HepG2 (cell line): Measurements from ENCODE around the gene CADM1. TPM values are rescaled to one million over a fixed set of nuclear protein-coding genes. Genes with fewer than 3 reads are reported as not detected.

Experiments
- ATAC-seq: fragments of 200-7000 bp; cut with Tn5 transposase; 3 replicates; pipeline ENCODE4 v1.9.1; 2020; ENCODE audit warnings: mild to moderate bottlenecking, moderate library complexity
- BruUV-seq: library from RNA; stranded (reverse); fragments of 400-500 nt; replicated peaks from 2 replicates; lab custom pipeline; 2021; lab: Mats Ljungman, UMichigan
- CTCF ChIA-PET: fragments of 300-600 bp; formaldehyde crosslinking; extraction: SDS; loops from one replicate; lab custom pipeline; 2021; ENCODE audit warnings: low total read pairs, inconsistent platforms, low intra/inter-chr PET ratio; lab: Yijun Ruan, JAX
- POLR2A ChIA-PET: fragments of 350-600 bp; sonication (Branson Sonifier 250); formaldehyde crosslinking; loops from one replicate; lab custom pipeline; 2020; ENCODE audit warnings: antibody characterized with exemption, inconsistent platforms; lab: Yijun Ruan, JAX
- DNase-seq: peaks from one replicate; pipeline ENCODE4 v3.0.0-alpha.2; 2015; ENCODE audit warnings: low spot score
- FAIRE-seq: peaks from 3 replicates; lab custom pipeline; 2011; peaks lifted over from hg19 to GRCh38; lab: Jason Lieb, UNC
- H2AFZ ChIP-seq: one replicate; pipeline ENCODE4 v1.6.1; 2011; ENCODE audit warnings: low read length, inconsistent platforms
- H3K27ac ChIP-seq: fragments of 300-600 bp; 3 replicates; pipeline ENCODE4 v1.8.0; 2011; ENCODE audit warnings: mixed run types, mild to moderate bottlenecking, mixed read lengths, low read length, inconsistent platforms; ENCODE audit not compliant: insufficient read depth; ENCODE audit errors: extremely low read length
- H3K27me3 ChIP-seq, 2 experiments: fragments of 200-600 bp in 1 of 2; 2 replicates in 1 of 2; 3 replicates in 1 of 2; pipeline versions ENCODE4 v1.6.0 to v1.8.0; 2011; ENCODE audit warnings: low read length in 2 of 2, mild to moderate bottlenecking in 2 of 2, moderate library complexity in 2 of 2, inconsistent platforms in 1 of 2; ENCODE audit not compliant: insufficient read depth in 2 of 2, control insufficient read depth in 1 of 2
- H3K36me3 ChIP-seq, 2 experiments: fragments of 200-600 bp in 1 of 2; replicated peaks in 1 of 2; 2 replicates in 1 of 2; 3 replicates in 1 of 2; pipeline versions ENCODE4 v1.5.1 to v1.8.0; 2011; ENCODE audit warnings: low read length in 2 of 2, inconsistent platforms in 1 of 2; ENCODE audit not compliant: insufficient read depth in 2 of 2, control insufficient read depth in 1 of 2
- H3K4me1 ChIP-seq: 2 replicates; pipeline ENCODE4 v1.5.1; 2012; ENCODE audit warnings: low read length, inconsistent platforms; ENCODE audit not compliant: insufficient read depth
- H3K4me2 ChIP-seq: 2 replicates; pipeline ENCODE4 v1.6.0; 2011; ENCODE audit warnings: low read depth, low read length, inconsistent platforms
- H3K4me3 ChIP-seq, 3 experiments: fragments of 200-600 bp in 1 of 3; sonication (generic), shearing (Covaris generic) in 1 of 3; replicated peaks in 1 of 3; 2 replicates each; pipeline ENCODE4 v1.5.1; 2011 to 2016; ENCODE audit warnings: low read length in 3 of 3, inconsistent platforms in 2 of 3, low read depth in 2 of 3, mild to moderate bottlenecking in 2 of 3, control low read depth in 1 of 3, mixed read lengths in 1 of 3; ENCODE audit not compliant: insufficient read depth in 1 of 3
- H3K79me2 ChIP-seq: one replicate; pipeline ENCODE4 v1.6.1; 2011; ENCODE audit warnings: low read length, inconsistent platforms; ENCODE audit not compliant: insufficient read depth
- H3K9ac ChIP-seq: 2 replicates; pipeline ENCODE4 v1.6.0; 2011; ENCODE audit warnings: mild to moderate bottlenecking, low read depth, low read length, inconsistent platforms; ENCODE audit not compliant: insufficient read depth
- H3K9me3 ChIP-seq: 2 replicates; pipeline ENCODE4 v1.5.1; 2012; ENCODE audit warnings: mild to moderate bottlenecking, low read length
- H4K20me1 ChIP-seq: 2 replicates; pipeline ENCODE4 v1.6.0; 2011; ENCODE audit warnings: inconsistent platforms, mild to moderate bottlenecking, low read length, moderate library complexity; ENCODE audit not compliant: insufficient read depth
- FLYWCH1 ChIP-seq: sonication (generic); formaldehyde crosslinking; IDR thresholded peaks from 2 replicates; pipeline ENCODE4 v1.8.1; 2023; ENCODE audit warnings: mild to moderate bottlenecking, missing genetic modification reagents
- PRDM10 ChIP-seq: sonication (generic); formaldehyde crosslinking; IDR thresholded peaks from 2 replicates; pipeline ENCODE4 v1.4.0; 2020; ENCODE audit warnings: low read depth, missing genetic modification reagents
- WGBS: methylation state at CpG from one replicate; pipeline ENCODE4 v1.1.6; 2017; ENCODE audit warnings: low lambda C conversion rate; 5-methylcytosine and 5-hydroxymethylcytosine counted together
- in situ Hi-C: cut with HindIII; loops from 2 replicates; pipeline ENCODE4 v1.10.0; 2017; ENCODE audit warnings: low pct_unique_long_range_greater_than_20kb; ENCODE audit not compliant: extremely low pct_ligation_motif_present
- intact Hi-C: fragments of 100-400 bp; cut with micrococcal nuclease; formaldehyde crosslinking; loops from one replicate; pipeline ENCODE4 v1.10.0; 2022; ENCODE audit not compliant: unreplicated experiment
- polyA plus RNA-seq, 8 experiments: library from polyadenylated mRNA; depleted of rRNA in 3 of 8; stranded (reverse) in 7 of 8; unstranded in 1 of 8; fragments of >200 nt; fragmentation: Illumina TruSeq in 4 of 8; extraction: Trizol in 4 of 8; gene quantifications; 2 replicates each; pipeline versions ENCODE4 v1.2.1 to v1.2.3, GENCODE V29; 2011 to 2016; ENCODE audit warnings: low read depth in 4 of 8, missing spikeins in 1 of 8, mixed read lengths in 1 of 8; ENCODE audit not compliant: insufficient read depth in 1 of 8
- total RNA-seq, 5 experiments: library from RNA; depleted of rRNA; stranded (reverse); fragments of >200 nt; fragmentation: Illumina TruSeq; extraction: Trizol; gene quantifications; 2 replicates each; pipeline ENCODE4 v1.2.3, GENCODE V29; 2016; ENCODE audit warnings: low read depth in 1 of 5
- TF ChIP-seq, protein P1 (sequence below): sonication (generic); formaldehyde crosslinking; IDR thresholded peaks from 2 replicates; pipeline ENCODE4 v1.4.0; 2020; ENCODE audit warnings: missing genetic modification reagents

Gene CADM1
- total and polyA plus RNA-seq, 2 of the 13 experiments (the other 11 are each of a cell fraction or from before 2014, with no cell fraction given), result 71.3 to 122 TPM

DNA sequence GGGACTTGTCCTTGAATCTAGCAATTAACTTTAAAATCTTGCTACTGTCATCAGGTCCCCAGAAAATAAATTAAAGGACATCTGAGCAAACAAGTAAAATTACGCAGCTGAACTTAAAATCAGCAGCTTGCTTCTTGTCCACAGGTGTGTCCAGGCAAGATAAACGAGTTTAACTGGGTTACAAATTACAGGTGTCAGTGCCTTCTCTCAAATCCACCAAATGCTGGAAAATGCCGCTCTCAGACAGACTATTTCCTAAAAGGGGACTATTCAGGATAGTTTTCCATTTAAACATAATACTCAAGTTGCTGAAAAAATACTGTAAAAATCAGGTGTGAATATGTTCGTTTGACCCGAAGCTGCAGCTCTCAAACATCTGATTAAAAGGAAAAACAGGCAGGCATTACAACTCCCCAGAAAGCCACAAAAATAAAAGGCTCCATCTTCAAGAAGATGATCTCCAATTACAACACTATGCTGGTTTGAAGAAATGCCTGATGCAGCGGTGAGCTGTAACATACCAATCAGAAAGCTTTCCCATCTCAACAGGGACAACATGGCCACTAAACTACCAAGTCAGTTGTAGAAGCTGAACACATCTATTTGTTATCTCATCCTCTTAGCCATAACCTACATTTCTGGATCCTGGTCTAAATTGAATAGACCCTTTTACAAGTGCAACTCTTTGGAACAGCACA, 82.1 kb downstream of the CADM1 start (continued):
- no peak for TF ChIP-seq PRDM10 (CRISPR knock-in tag)

- CTCF ChIA-PET, result no interaction called here
- in situ Hi-C loops, result no loop called here
- no peak for ATAC-seq
These were observed 82.7 kb downstream of the CADM1 start for GRCh38 chr11:115421352-115421991.

More at GRCh38 chr11:115421352-115421991, 82.7 kb downstream of the CADM1 start:
- BruUV-seq, result no TSS peak
- no peak overlapping the region for H3K4me2 ChIP-seq
- WGBS, result 96% methylated on average over 9 of the region's 9 CpGs
- POLR2A ChIA-PET, result no interaction called here
- no peak for FAIRE-seq
- no peak overlapping the region for H3K9ac ChIP-seq
- H3K36me3 ChIP-seq, result no peaks in the 10 kb centered on the region
- TF ChIP-seq, protein P1, sequence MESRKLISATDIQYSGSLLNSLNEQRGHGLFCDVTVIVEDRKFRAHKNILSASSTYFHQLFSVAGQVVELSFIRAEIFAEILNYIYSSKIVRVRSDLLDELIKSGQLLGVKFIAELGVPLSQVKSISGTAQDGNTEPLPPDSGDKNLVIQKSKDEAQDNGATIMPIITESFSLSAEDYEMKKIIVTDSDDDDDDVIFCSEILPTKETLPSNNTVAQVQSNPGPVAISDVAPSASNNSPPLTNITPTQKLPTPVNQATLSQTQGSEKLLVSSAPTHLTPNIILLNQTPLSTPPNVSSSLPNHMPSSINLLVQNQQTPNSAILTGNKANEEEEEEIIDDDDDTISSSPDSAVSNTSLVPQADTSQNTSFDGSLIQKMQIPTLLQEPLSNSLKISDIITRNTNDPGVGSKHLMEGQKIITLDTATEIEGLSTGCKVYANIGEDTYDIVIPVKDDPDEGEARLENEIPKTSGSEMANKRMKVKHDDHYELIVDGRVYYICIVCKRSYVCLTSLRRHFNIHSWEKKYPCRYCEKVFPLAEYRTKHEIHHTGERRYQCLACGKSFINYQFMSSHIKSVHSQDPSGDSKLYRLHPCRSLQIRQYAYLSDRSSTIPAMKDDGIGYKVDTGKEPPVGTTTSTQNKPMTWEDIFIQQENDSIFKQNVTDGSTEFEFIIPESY (CRISPR knock-in tag), result 0 out of 2 replicates have a peak, but pooled peaks have one; percentile 45
- TF ChIP-seq FLYWCH1 (CRISPR knock-in tag), result no peak
- TF ChIP-seq, all 625 proteins: peak for 1
- DNase-seq, result no peak
- no peaks in the 10 kb centered on the region for H3K27me3 ChIP-seq
- intact Hi-C loops, result loop anchor here (5.0 kb wide), 1 partner anchor 81 kb away; the partner anchor contains the start of gene CADM1
- no peak overlapping the region for H3K4me3 ChIP-seq
- no peaks in the 10 kb centered on the region for H3K9me3 ChIP-seq
- no peaks in the 10 kb centered on the region; the same call in 1 of the 2 replicates for H4K20me1 ChIP-seq
- H3K4me1 ChIP-seq, result peaks cover 15% of the 10 kb centered on the region
- H3K27ac ChIP-seq, result no peak overlapping the region
- H3K79me2 ChIP-seq, result peaks cover 20% of the 10 kb centered on the region
- H2AFZ ChIP-seq, result no peak overlapping the region
